Glomerular endothelial cell (primary cell): ENCODE results near the gene CARD19. TPM values are rescaled to one million over a fixed set of nuclear protein-coding genes. Genes with fewer than 3 reads are reported as not detected.

Source experiments
- DNase-seq: peaks from one replicate; pipeline ENCODE4 v3.0.0-alpha.2; 2011; ENCODE audit warnings: low read depth, low spot score; ENCODE audit errors: extremely low read depth
- total RNA-seq: library from RNA; depleted of rRNA; stranded (reverse); fragments of >200 nt; gene quantifications from 2 replicates; pipeline ENCODE4 v1.2.3, GENCODE V29; 2015

The CARD19 gene
- 97.3 and 133 TPM in 2 replicates for total RNA-seq

GRCh38 chr9:93096131-93096802 lies at the start of gene CARD19:
Gene CARD19, plus strand, starts transcription at chr9:93096217. Its CDS starts 129 bp downstream, at chr9:93096346.
- no peak for DNase-seq

- no peak for DNase-seq
These were observed 47.2 kb upstream of the CARD19 start for GRCh38 chr9:93048566-93049448.

- no peak for DNase-seq
These were observed 46.5 kb upstream of the CARD19 start for GRCh38 chr9:93049491-93049890.

GRCh38 chr9:93050231-93050630 lies 45.8 kb upstream of the CARD19 start:
- no peak for DNase-seq

- no peak for DNase-seq
These were observed 44.3 kb upstream of the CARD19 start for GRCh38 chr9:93051680-93052089.

GRCh38 chr9:93052791-93053540 lies 43.1 kb upstream of the CARD19 start:
- no peak for DNase-seq

- DNase-seq, result no peak
These were observed 42.2 kb upstream of the CARD19 start for GRCh38 chr9:93053781-93054331.

- DNase-seq, result no peak
These were observed 41.0 kb upstream of the CARD19 start for GRCh38 chr9:93054758-93055704.

GRCh38 chr9:93057042-93057702 lies 38.8 kb upstream of the CARD19 start:
- no peak for DNase-seq

- no peak for DNase-seq
These were observed 38.2 kb upstream of the CARD19 start for GRCh38 chr9:93057703-93058354.

GRCh38 chr9:93058355-93059010 lies 37.5 kb upstream of the CARD19 start, which contains the start of gene SUSD3:
Gene SUSD3, plus strand, starts transcription at chr9:93058701. Its CDS starts 42 bp downstream, at chr9:93058743.
- DNase-seq, result no peak

- DNase-seq, result no peak
These were observed 36.9 kb upstream of the CARD19 start for GRCh38 chr9:93059011-93059714.

GRCh38 chr9:93059715-93060578 lies 36.1 kb upstream of the CARD19 start:
- no peak for DNase-seq

GRCh38 chr9:93060746-93061259 lies 35.2 kb upstream of the CARD19 start:
- DNase-seq, result no peak

GRCh38 chr9:93061260-93061751 lies 34.7 kb upstream of the CARD19 start:
- no peak for DNase-seq
